ENCODE measurements around the gene TGFBR3. TPM values are rescaled to one million over a fixed set of nuclear protein-coding genes. Genes with fewer than 3 reads are reported as not detected.

The TGFBR3 gene
- total RNA-seq, 1 experiment from 2014 or later: 7.7 TPM

DNA sequence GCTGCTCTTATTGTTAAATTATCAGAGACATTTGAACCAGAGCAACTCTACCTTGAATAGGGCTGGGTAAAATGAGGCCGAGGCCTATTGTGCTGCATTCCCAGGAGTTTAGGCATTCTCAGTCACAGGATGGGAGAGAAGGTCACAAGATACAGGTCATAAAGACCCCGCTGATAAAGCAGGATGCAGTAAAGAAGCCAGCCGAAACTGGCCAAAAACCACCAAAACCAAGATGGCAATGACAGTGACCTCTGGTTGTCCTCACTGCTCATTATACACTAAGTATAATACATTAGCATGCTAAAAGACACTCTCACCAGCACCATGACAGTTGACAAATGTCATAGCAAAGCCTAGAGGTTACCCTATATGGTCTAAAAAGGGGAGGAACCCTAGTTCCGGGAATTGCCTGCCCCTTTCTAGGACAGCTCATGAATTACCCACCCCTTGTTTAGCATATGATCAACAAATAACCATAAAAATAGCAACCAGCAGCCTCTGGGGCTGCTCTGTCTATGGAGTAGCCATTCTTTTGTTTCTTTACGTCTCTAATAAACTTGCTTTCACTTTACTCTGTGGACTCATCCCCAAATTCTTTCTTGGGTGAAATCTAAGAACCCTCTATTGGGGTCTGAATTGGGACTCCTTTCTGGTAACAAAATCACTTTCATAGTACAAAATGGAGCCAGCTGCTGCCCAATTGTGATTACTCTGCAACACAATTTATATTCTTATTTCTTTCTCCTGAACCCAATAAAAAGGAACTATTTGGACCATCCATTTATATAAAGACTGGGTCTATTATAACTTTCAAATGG lies 179.6 kb downstream of the TGFBR3 start:
- Histone ChIP-seq H3K27me3 (no peaks in the 10 kb centered on the region), H3K36me3 (no peaks in the 10 kb centered on the region), H3K4me3 (no peak overlapping the region), H3K27ac (no peak overlapping the region), H3K9me3 (replicated peaks) (no peaks in the 10 kb centered on the region), H3K4me1 (no peaks in the 10 kb centered on the region)
- DNase-seq: no peak

DNA sequence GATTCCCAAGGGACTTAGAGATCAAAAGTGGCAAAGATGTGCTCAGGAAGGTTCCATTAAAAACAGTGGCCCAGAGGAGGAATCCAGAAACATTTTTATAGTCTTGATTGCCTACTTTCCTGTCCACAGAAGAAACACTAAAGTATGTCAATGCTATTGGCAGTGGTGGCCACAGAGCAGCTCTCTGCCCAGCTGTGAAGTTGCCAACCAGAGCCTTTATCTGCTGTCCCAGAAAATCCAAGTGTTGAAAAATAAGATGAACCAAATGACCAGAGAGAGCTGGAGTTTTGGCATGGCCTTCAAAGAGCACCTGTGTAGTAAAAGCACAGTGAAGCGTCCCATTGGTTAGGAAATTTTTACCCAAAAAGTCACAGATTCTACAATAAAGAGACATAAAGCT lies 181.2 kb downstream of the TGFBR3 start:
- H3K36me3 ChIP-seq: no peaks in the 10 kb centered on the region
- H3K27me3 ChIP-seq: no peaks in the 10 kb centered on the region
- H3K4me3 ChIP-seq: no peak overlapping the region
- H3K27ac ChIP-seq: no peak overlapping the region
- H3K9me3 ChIP-seq (replicated peaks): no peaks in the 10 kb centered on the region
- H3K4me1 ChIP-seq: no peaks in the 10 kb centered on the region
- no peak for DNase-seq

DNA sequence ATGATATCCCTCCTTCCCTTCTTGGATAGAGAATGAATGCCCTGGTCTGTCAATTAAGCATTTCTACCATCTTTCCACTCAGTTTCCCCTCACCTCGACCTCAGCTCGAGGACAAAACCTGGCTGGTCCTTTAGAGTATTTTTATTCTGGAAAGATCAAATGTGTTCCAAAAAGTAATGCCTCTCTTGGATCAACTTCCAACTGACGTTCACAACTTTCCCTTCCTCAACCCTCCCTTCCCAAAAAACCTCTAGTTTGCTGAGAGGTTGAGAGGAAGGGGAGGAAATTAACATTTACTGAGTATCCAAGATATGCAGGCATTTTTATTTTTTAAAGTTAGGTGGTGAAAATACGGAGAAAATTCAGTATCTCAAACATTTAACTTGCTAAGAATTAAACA lies 182.9 kb downstream of the TGFBR3 start:
- Histone ChIP-seq H3K27me3 (no peaks in the 10 kb centered on the region), H3K36me3 (no peaks in the 10 kb centered on the region), H3K4me3 (no peak overlapping the region), H3K27ac (no peak overlapping the region), H3K4me1 (no peaks in the 10 kb centered on the region), H3K9me3 (replicated peaks) (no peaks in the 10 kb centered on the region)
- DNase-seq: no peak

DNA sequence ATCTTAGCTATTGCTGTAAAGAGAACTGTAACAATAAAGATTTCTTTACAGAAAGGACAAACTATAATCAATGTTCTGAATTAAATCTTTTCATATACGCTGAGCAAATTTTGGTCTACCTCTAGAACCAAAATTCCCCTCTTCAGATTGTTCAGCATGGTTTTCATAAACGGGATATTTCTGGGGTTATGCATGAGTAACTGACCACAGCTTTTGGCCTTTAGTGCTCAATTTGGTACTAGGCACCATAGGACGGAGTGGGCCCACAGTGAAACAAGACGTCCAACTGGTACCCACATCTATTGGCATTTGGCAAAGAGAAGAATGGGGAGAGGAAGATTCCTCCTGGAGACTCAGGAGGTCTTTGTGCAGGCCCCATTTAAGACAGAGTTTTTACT lies 184.5 kb downstream of the TGFBR3 start:
- Histone ChIP-seq H3K4me1 (no peaks in the 10 kb centered on the region), H3K36me3 (no peaks in the 10 kb centered on the region), H3K27ac (no peak overlapping the region), H3K4me3 (no peak overlapping the region), H3K27me3 (no peaks in the 10 kb centered on the region), H3K9me3 (replicated peaks) (no peaks in the 10 kb centered on the region)
- no peak for DNase-seq

DNA sequence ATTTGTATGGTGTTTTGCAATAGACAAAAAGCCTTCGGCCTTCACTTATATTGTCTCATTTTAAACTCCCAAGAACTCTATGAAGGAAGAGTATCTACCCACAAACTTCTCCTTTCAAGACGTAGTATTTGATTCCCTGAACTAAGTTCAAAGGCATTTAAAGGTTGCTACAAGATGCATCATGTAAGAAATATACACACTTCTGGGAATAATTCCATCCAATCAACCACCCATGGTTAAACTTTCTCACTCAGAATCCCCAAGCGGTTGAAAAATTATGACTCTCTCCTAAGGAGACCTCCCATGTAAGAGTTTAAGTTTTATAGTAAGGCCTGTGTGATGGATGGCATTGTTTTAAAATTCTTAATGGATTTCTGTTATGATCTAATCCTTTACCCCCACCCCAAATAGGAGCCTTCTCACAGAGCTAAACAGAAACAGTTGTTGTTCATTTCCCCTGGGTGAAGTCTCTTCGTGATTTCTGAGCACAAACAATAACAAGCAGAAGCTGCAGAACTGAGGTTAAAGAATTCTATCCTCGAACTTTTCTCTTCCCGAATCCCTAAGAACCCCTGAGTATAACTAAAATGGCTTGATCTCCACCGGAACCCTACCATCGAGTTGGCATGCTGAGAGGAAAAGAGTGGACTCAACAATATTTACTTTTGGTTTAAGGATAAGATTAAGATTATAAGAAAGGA lies 185.0 kb downstream of the TGFBR3 start:
- H3K9me3 ChIP-seq (replicated peaks): no peaks in the 10 kb centered on the region
- no peak overlapping the region for H3K27ac ChIP-seq
- H3K4me3 ChIP-seq: no peak overlapping the region
- H3K4me1 ChIP-seq: no peaks in the 10 kb centered on the region
- H3K36me3 ChIP-seq: no peaks in the 10 kb centered on the region
- no peak for DNase-seq
- H3K27me3 ChIP-seq: no peaks in the 10 kb centered on the region

DNA sequence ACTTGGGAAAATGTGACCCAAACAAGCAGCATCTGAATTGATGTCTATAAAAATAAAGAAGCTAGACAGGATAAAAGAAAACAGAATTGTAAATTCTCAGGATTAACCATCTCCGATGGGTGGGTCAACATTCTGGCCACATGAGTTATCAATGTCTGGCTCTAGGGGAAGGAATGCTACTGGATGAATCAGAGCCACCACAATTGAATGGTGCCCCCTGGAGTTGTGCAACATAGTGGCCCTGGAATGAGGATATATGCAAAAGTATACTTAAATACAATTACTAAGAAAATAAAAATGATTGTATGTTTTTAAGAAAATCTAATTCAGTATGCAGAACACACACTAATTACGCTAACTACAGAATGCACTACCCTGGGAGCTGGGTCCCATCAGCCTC lies 185.6 kb downstream of the TGFBR3 start:
- H3K27ac ChIP-seq: no peak overlapping the region
- H3K4me1 ChIP-seq: no peaks in the 10 kb centered on the region
- no peaks in the 10 kb centered on the region for H3K9me3 ChIP-seq (replicated peaks)
- no peak for DNase-seq
- no peaks in the 10 kb centered on the region for H3K27me3 ChIP-seq
- no peaks in the 10 kb centered on the region for H3K36me3 ChIP-seq
- no peak overlapping the region for H3K4me3 ChIP-seq

DNA sequence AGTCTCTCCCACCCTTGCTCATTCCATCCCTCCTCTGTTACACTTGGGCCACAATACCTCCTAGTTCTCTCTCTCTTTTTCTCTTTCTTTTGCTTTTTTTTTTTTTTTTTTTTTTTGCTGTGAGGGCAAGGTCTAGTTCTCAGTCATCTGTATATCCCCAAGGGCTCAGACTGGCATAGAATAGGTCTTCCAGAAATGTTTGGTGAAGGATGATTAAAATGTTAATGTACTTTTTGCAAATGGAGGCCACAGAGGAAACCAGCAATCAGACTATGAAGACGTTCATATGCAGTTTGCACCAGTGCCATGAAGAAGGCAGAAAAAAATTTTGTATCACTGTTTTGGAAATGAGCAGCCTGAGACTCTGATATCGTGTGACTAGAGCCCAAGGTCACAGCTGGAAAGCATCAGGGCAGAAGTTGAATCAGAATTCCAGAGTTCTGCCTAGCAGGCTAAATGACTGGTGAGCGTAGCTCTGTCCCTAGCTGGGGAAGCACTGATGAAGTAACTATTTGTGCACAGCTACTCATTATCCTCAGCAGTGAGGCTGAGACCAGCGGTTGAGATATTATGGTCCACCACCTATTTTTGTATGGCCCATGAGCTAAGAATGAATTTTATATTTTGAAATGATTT lies 186.5 kb downstream of the TGFBR3 start:
- H3K27ac ChIP-seq: no peak overlapping the region
- no peaks in the 10 kb centered on the region; the same call in 1 of the 2 replicates for H3K9me3 ChIP-seq (replicated peaks)
- no peak for DNase-seq
- H3K4me1 ChIP-seq: no peaks in the 10 kb centered on the region
- H3K36me3 ChIP-seq: no peaks in the 10 kb centered on the region
- H3K4me3 ChIP-seq: no peak overlapping the region
- H3K27me3 ChIP-seq: no peaks in the 10 kb centered on the region

DNA sequence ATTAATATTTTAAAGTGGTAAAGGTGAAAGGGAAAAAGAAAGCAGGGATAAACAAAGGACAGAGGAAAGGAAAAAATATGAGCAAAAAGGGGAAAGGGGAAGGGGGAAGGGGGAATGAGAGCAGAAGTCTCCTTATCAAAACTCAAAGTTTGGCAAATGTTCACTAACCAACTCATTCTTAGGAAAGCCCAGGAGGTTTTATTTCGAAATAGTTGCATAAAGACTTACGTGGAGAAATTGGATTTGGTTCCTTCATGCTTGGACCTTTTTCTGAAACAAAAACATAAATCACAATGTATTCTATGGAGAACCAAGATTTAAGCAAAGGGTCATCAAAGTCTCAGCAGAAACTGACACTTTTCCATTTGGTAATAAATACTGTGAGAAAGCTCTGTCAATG lies 188.1 kb downstream of the TGFBR3 start:
- Histone ChIP-seq H3K36me3 (no peaks in the 10 kb centered on the region), H3K4me3 (no peak overlapping the region), H3K9me3 (replicated peaks) (no peaks in the 10 kb centered on the region; the same call in 1 of the 2 replicates), H3K4me1 (no peaks in the 10 kb centered on the region), H3K27me3 (no peaks in the 10 kb centered on the region), H3K27ac (no peak overlapping the region)
- no peak for DNase-seq

DNA sequence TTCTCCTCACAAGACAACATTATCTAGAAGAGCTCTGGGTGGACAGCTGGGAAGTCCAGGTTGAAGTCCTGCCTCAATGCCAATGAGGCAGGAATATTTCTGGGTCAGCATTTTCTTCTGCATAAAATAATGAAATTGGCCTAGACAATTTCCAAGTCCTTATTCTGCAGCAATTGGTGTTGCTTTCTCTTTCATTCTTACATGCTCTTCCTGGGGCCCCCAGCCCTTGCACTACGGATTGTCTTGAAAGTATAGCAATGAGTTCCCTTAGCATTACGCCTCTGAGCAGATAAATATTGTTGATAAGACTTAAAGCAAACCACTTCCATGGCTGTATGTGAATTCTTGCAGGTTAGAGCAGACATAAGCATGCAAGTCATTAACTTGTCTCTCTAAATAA lies 188.5 kb downstream of the TGFBR3 start:
- H3K27ac ChIP-seq: no peak overlapping the region
- H3K36me3 ChIP-seq: no peaks in the 10 kb centered on the region
- H3K4me1 ChIP-seq: no peaks in the 10 kb centered on the region
- H3K27me3 ChIP-seq: no peaks in the 10 kb centered on the region
- no peak overlapping the region for H3K4me3 ChIP-seq
- H3K9me3 ChIP-seq (replicated peaks): no peaks in the 10 kb centered on the region; the same call in 1 of the 2 replicates
- no peak for DNase-seq

DNA sequence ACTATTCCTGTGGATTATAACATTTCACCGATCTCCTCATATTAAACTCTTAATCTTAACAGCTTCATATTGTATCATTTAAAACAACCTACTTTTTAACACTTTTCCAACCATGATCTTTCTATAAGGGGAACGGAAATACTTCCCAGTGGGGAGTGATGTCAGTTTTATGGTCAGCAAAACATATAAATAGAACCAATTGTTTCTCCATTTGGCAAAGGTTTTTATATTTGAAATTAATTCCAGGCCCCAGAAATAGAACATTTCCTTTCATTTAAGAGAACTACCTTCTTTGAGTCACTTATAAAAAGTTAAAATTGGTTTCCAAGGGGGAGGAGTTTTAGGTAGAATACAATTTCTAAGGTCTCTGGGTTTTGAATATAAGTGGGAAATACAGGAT lies 189.6 kb downstream of the TGFBR3 start:
- Histone ChIP-seq H3K36me3 (no peaks in the 10 kb centered on the region), H3K4me3 (no peak overlapping the region), H3K27me3 (no peaks in the 10 kb centered on the region), H3K4me1 (no peaks in the 10 kb centered on the region), H3K27ac (no peak overlapping the region), H3K9me3 (replicated peaks) (no peaks in the 10 kb centered on the region; the same call in 1 of the 2 replicates)
- no peak for DNase-seq

DNA sequence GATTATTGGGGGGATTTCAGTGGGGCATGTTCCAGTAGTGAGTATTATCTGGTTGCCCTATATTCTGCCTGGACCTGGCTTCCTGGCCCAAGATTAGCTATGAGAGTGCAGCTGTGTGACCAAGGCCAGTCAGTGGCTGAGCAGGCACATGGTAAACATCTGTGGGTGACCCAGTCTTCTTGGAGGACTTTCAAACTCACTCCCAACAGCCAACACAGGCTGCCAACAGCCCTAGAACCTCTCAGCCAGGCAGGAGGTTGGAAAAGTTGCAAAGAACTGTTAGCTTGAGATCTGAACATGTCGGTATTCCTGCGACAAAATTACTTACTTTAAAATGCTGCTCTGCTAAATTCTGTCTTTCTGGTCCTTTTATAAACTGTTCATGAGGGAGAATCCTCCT lies 192.4 kb downstream of the TGFBR3 start:
- H3K9me3 ChIP-seq (replicated peaks): no peaks in the 10 kb centered on the region; the same call in 1 of the 2 replicates
- H3K27me3 ChIP-seq: no peaks in the 10 kb centered on the region
- no peaks in the 10 kb centered on the region for H3K36me3 ChIP-seq
- H3K27ac ChIP-seq: no peak overlapping the region
- no peaks in the 10 kb centered on the region for H3K4me1 ChIP-seq
- no peak overlapping the region for H3K4me3 ChIP-seq
- DNase-seq: no peak

DNA sequence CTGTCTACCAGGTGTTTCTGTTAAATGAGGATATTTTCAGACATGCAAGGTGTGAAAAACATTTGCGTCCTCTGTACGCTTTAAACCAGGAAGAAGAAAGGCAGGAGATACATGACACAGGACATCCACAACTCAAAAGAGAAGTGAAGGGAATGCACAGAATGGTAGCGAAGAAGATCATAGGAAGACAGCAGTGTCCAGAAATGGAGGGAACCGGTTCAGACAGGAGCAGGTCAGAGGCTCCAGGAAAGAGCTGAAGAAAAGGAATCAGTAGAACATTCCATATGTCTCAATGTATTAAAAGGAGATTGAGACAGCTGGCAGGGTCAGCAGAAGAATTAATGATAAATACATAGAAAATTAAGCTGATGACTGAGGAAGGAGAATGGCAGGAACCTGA lies 194.4 kb downstream of the TGFBR3 start:
- no peak overlapping the region for H3K27ac ChIP-seq
- no peak for DNase-seq

DNA sequence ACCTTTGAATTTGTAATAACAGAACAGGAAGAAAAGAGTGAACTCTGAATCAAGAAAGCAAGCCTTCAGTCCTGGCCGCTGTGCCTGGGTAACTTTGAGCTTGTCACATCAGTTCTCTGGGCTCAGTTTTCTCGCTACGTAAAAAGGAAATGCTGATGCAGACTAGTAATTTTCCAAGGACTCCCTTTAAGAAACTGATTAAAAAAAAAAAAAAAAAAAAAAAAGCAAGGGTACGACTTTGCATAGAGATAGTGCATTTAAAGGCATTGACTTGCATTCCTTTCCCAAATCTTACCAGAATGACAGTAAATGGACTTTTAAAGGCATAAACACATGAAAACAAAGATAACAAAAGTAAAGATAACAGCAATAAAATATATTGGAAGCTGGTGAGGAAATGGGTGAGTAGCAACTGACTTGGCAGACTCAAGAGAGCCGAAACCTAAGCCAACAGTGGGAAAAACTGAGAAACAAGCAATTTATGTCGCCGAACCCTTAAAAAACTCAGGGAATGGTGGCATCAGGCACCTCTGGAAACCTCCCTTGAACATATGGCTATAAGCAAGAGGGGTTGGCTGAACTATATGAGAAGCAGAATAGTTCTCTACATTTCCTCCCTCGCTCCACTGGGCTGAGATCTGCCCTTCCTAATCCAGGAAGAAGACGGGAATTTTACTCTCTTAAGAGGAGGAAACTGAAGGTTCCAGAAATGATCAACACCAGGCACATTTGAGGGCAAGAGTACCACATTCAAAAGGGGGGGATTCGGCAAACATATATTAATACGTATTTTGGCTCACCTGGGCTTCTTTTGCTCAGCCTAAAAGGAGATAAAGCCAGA lies 196.1 kb downstream of the TGFBR3 start:
- no peak overlapping the region for H3K4me3 ChIP-seq
- peaks cover 12% of the 10 kb centered on the region for H3K4me1 ChIP-seq
- H3K36me3 ChIP-seq: no peaks in the 10 kb centered on the region
- no peaks in the 10 kb centered on the region for H3K27me3 ChIP-seq
- no peak overlapping the region for H3K27ac ChIP-seq
- no peak for DNase-seq
- no peaks in the 10 kb centered on the region; the same call in 1 of the 2 replicates for H3K9me3 ChIP-seq (replicated peaks)

More for the DNA sequence above, 194.4 kb downstream of the TGFBR3 start:
- Histone ChIP-seq H3K27me3 (no peaks in the 10 kb centered on the region), H3K36me3 (no peaks in the 10 kb centered on the region), H3K9me3 (replicated peaks) (no peaks in the 10 kb centered on the region; the same call in 1 of the 2 replicates), H3K4me1 (peaks cover 10% of the 10 kb centered on the region), H3K4me3 (no peak overlapping the region)

DNA sequence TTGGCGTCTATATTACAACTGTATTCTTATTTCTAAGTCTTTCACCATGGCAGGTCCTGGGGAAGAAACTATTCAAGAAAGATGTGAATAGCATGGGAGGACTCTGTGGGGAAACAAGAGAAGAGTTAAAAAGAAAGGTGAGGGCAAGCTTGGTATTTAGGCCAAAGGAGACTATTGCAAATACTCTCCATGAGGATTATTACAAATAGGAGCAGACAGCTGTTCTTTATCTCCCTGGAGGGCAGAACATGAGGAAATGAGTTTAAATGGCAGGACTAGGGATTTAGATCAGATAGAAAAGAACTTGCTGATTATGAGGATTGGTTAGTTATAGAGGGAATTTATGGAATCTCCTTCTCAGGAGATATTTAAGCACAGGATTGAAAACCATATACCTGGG lies 198.5 kb downstream of the TGFBR3 start:
- Histone ChIP-seq H3K9me3 (replicated peaks) (no peaks in the 10 kb centered on the region), H3K4me1 (peaks cover 18% of the 10 kb centered on the region), H3K27ac (no peak overlapping the region), H3K4me3 (no peak overlapping the region), H3K36me3 (no peaks in the 10 kb centered on the region), H3K27me3 (no peaks in the 10 kb centered on the region)
- DNase-seq: peak; percentile 8 to 68
